ENCODE data around the gene THBS3.
A peak's percentile ranks its signal among the peaks of the same experiment; 100 is the strongest.
"Not testable (repeated sequence)": the region's sequence is repeated elsewhere in the genome, so short reads cannot be mapped to it uniquely, and the experiment has no call there.

THBS3 gene

GRCh38 chr1:155193991-155194240 lies 13.8 kb downstream of the THBS3 start:
- H3K36me3 ChIP-seq (ENCODE audit: insufficient read depth, low read length), result peaks cover 20% of the 10 kb centered on the region
- not testable (repeated sequence) for H3K9me3 ChIP-seq (ENCODE audit: control insufficient read depth, insufficient read depth, low read length)
- H3K9ac ChIP-seq (ENCODE audit: low read depth, low read length), result peak overlapping the region; percentile 73
- H3K4me1 ChIP-seq (ENCODE audit: insufficient read depth, low read length), result peaks cover 16% of the 10 kb centered on the region

GRCh38 chr1:155193275-155193990 lies 14.3 kb downstream of the THBS3 start:
- peak overlapping the region; percentile 73 for H3K9ac ChIP-seq (ENCODE audit: low read depth, low read length)
- no peaks in the 10 kb centered on the region for H3K9me3 ChIP-seq (ENCODE audit: control insufficient read depth, insufficient read depth, low read length)

GRCh38 chr1:155192346-155193274 lies 15.1 kb downstream of the THBS3 start:
- Histone ChIP-seq H3K9ac (ENCODE audit: low read depth, low read length) (peak overlapping the region; percentile 73), H3K36me3 (ENCODE audit: insufficient read depth, low read length) (peaks cover 10% of the 10 kb centered on the region), H3K4me1 (ENCODE audit: insufficient read depth, low read length) (peaks cover 15% of the 10 kb centered on the region), H3K9me3 (ENCODE audit: control insufficient read depth, insufficient read depth, low read length) (no peaks in the 10 kb centered on the region)

More at GRCh38 chr1:155193275-155193990, 14.3 kb downstream of the THBS3 start:
- peaks cover 18% of the 10 kb centered on the region for H3K36me3 ChIP-seq (ENCODE audit: insufficient read depth, low read length)
- peaks cover 16% of the 10 kb centered on the region for H3K4me1 ChIP-seq (ENCODE audit: insufficient read depth, low read length)

- no peaks in the 10 kb centered on the region for H3K9me3 ChIP-seq (ENCODE audit: control insufficient read depth, insufficient read depth, low read length)
- peaks cover 8% of the 10 kb centered on the region for H3K4me1 ChIP-seq (ENCODE audit: insufficient read depth, low read length)
- H3K36me3 ChIP-seq (ENCODE audit: insufficient read depth, low read length), result 0 out of 2 replicates have a peak, but pooled peaks cover 4% of the 10 kb centered on the region
- no peak overlapping the region for H3K9ac ChIP-seq (ENCODE audit: low read depth, low read length)
Measured at GRCh38 chr1:155191904-155192303, 15.8 kb downstream of the THBS3 start.

- H3K9me3 ChIP-seq (ENCODE audit: control insufficient read depth, insufficient read depth, low read length), result not testable (repeated sequence)
Measured at GRCh38 chr1:155189926-155190325, 17.8 kb downstream of the THBS3 start.

GRCh38 chr1:155188268-155188667 lies 19.4 kb downstream of the THBS3 start:
- H3K9me3 ChIP-seq (ENCODE audit: control insufficient read depth, insufficient read depth, low read length), result no peaks in the 10 kb centered on the region
- H3K9ac ChIP-seq (ENCODE audit: low read depth, low read length), result no peak overlapping the region
- H3K36me3 ChIP-seq (ENCODE audit: insufficient read depth, low read length), result no peaks in the 10 kb centered on the region
- peaks cover 16% of the 10 kb centered on the region; the same call in 1 of the 2 replicates for H3K4me1 ChIP-seq (ENCODE audit: insufficient read depth, low read length)

More at GRCh38 chr1:155189926-155190325, 17.8 kb downstream of the THBS3 start:
- not testable (repeated sequence) for H3K36me3 ChIP-seq (ENCODE audit: insufficient read depth, low read length); H3K9ac ChIP-seq (ENCODE audit: low read depth, low read length)
- H3K4me1 ChIP-seq (ENCODE audit: insufficient read depth, low read length), result peaks cover 16% of the 10 kb centered on the region; the same call in 1 of the 2 replicates

GRCh38 chr1:155187456-155187891 lies 20.2 kb downstream of the THBS3 start:
- H3K9ac ChIP-seq (ENCODE audit: low read depth, low read length), result no peak overlapping the region
- H3K36me3 ChIP-seq (ENCODE audit: insufficient read depth, low read length), result no peaks in the 10 kb centered on the region
- H3K4me1 ChIP-seq (ENCODE audit: insufficient read depth, low read length), result peaks cover 14% of the 10 kb centered on the region; the same call in 1 of the 2 replicates
- no peaks in the 10 kb centered on the region for H3K9me3 ChIP-seq (ENCODE audit: control insufficient read depth, insufficient read depth, low read length)

GRCh38 chr1:155186794-155187455 lies 20.8 kb downstream of the THBS3 start:
- H3K9me3 ChIP-seq (ENCODE audit: control insufficient read depth, insufficient read depth, low read length), result no peaks in the 10 kb centered on the region
- H3K36me3 ChIP-seq (ENCODE audit: insufficient read depth, low read length), result no peaks in the 10 kb centered on the region
- H3K9ac ChIP-seq (ENCODE audit: low read depth, low read length), result no peak overlapping the region
- H3K4me1 ChIP-seq (ENCODE audit: insufficient read depth, low read length), result peaks cover 13% of the 10 kb centered on the region; the same call in 1 of the 2 replicates

- Histone ChIP-seq H3K36me3 (ENCODE audit: insufficient read depth, low read length) (no peaks in the 10 kb centered on the region), H3K4me1 (ENCODE audit: insufficient read depth, low read length) (peaks cover 13% of the 10 kb centered on the region; the same call in 1 of the 2 replicates), H3K9me3 (ENCODE audit: control insufficient read depth, insufficient read depth, low read length) (no peaks in the 10 kb centered on the region), H3K9ac (ENCODE audit: low read depth, low read length) (no peak overlapping the region)
Measured at GRCh38 chr1:155186067-155186793, 21.5 kb downstream of the THBS3 start.

GRCh38 chr1:155185783-155186066 lies 22.0 kb downstream of the THBS3 start:
- H3K9ac ChIP-seq (ENCODE audit: low read depth, low read length), result no peak overlapping the region

GRCh38 chr1:155184835-155185782 lies 22.6 kb downstream of the THBS3 start:
- no peaks in the 10 kb centered on the region for H3K9me3 ChIP-seq (ENCODE audit: control insufficient read depth, insufficient read depth, low read length)
- no peak overlapping the region for H3K9ac ChIP-seq (ENCODE audit: low read depth, low read length)
- peaks cover 13% of the 10 kb centered on the region; the same call in 1 of the 2 replicates for H3K4me1 ChIP-seq (ENCODE audit: insufficient read depth, low read length)
- H3K36me3 ChIP-seq (ENCODE audit: insufficient read depth, low read length), result no peaks in the 10 kb centered on the region

More at GRCh38 chr1:155185783-155186066, 22.0 kb downstream of the THBS3 start:
- Histone ChIP-seq H3K9me3 (ENCODE audit: control insufficient read depth, insufficient read depth, low read length) (no peaks in the 10 kb centered on the region), H3K4me1 (ENCODE audit: insufficient read depth, low read length) (peaks cover 13% of the 10 kb centered on the region; the same call in 1 of the 2 replicates), H3K36me3 (ENCODE audit: insufficient read depth, low read length) (no peaks in the 10 kb centered on the region)

- Histone ChIP-seq H3K9ac (ENCODE audit: low read depth, low read length) (no peak overlapping the region), H3K9me3 (ENCODE audit: control insufficient read depth, insufficient read depth, low read length) (no peaks in the 10 kb centered on the region), H3K36me3 (ENCODE audit: insufficient read depth, low read length) (peaks cover under 1% of the 10 kb centered on the region; the same call in 1 of the 2 replicates), H3K4me1 (ENCODE audit: insufficient read depth, low read length) (peaks cover 13% of the 10 kb centered on the region; the same call in 1 of the 2 replicates)
Measured at GRCh38 chr1:155184351-155184811, 23.3 kb downstream of the THBS3 start.

- Histone ChIP-seq H3K9ac (ENCODE audit: low read depth, low read length) (no peak overlapping the region), H3K36me3 (ENCODE audit: insufficient read depth, low read length) (peaks cover 6% of the 10 kb centered on the region; the same call in 1 of the 2 replicates), H3K4me1 (ENCODE audit: insufficient read depth, low read length) (peaks cover 13% of the 10 kb centered on the region; the same call in 1 of the 2 replicates), H3K9me3 (ENCODE audit: control insufficient read depth, insufficient read depth, low read length) (no peaks in the 10 kb centered on the region)
Measured at GRCh38 chr1:155183775-155184221, 23.9 kb downstream of the THBS3 start.

All from ES-I3 (cell line).